Adrenal gland (tissue), 5 donors: ENCODE data around the gene AGPAT1.

Experiments used
- POLR2A ChIP-seq, 2 donors: fragments of 450-650 bp; IDR thresholded peaks; one replicate each; pipeline ENCODE4 v1.6.1; 2017; ENCODE audit warnings: antibody characterized with exemption in 2 of 2, mild to moderate bottlenecking in 2 of 2, moderate library complexity in 1 of 2
- TF ChIP-seq, protein P1 (sequence below), 6 experiments: fragments of 450-650 bp in 4 of 6; fragments of 200-600 bp in 2 of 6; sonication (generic) in 1 of 6; IDR thresholded peaks; 1 replicate in 5 of 6; 2 replicates in 1 of 6; pipeline versions ENCODE4 v1.5.1 to v1.8.0; 2016 to 2021; ENCODE audit warnings: antibody characterized with exemption in 6 of 6, mild to moderate bottlenecking in 2 of 6, moderate library complexity in 1 of 6
- donor health status: DM: no; HTN: no; CAD: no.

DNA sequence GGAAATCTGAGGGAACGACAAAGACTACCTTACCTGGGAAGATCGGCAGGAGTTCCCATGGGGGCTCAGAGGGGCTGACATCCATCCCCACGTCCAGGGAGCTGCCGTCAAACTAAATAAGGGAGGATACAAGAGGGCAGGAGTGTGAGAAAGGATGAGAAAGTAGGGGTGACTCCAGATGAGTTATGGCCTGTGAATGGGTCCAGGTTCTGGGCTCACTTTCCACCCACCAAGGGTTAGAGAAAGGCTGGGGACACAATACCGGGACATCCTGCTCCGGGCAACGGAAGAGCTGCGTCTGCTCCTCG, 48.5 kb downstream of the AGPAT1 start:
- TF ChIP-seq, protein P1, sequence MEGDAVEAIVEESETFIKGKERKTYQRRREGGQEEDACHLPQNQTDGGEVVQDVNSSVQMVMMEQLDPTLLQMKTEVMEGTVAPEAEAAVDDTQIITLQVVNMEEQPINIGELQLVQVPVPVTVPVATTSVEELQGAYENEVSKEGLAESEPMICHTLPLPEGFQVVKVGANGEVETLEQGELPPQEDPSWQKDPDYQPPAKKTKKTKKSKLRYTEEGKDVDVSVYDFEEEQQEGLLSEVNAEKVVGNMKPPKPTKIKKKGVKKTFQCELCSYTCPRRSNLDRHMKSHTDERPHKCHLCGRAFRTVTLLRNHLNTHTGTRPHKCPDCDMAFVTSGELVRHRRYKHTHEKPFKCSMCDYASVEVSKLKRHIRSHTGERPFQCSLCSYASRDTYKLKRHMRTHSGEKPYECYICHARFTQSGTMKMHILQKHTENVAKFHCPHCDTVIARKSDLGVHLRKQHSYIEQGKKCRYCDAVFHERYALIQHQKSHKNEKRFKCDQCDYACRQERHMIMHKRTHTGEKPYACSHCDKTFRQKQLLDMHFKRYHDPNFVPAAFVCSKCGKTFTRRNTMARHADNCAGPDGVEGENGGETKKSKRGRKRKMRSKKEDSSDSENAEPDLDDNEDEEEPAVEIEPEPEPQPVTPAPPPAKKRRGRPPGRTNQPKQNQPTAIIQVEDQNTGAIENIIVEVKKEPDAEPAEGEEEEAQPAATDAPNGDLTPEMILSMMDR (IDR thresholded peaks at IDR 0.05): no peak
- no peak for TF ChIP-seq POLR2A (IDR thresholded peaks at IDR 0.05)
